ENCODE data around the gene FSTL3.

Gene FSTL3

GRCh38 chr19:638906-639252 lies 37.3 kb upstream of the FSTL3 start:
- Histone ChIP-seq H3K4me3 (ENCODE audit: extremely low read depth, insufficient read depth, low read length, poor library complexity, severe bottlenecking) (peak overlapping the region; percentile 37), H3K9me3 (ENCODE audit: control insufficient read depth, low read length) (no peaks in the 10 kb centered on the region), H3K27ac (ENCODE audit: low read depth, low read length, severe bottlenecking) (no peak overlapping the region), H3K36me3 (ENCODE audit: control insufficient read depth, insufficient read depth, low read length) (no peaks in the 10 kb centered on the region), H3K4me1 (ENCODE audit: control insufficient read depth, insufficient read depth, low read length, poor library complexity, severe bottlenecking) (peaks cover 3% of the 10 kb centered on the region)
- 72 to 76% methylated on average over 13 to 15 of the region's 17 CpGs for WGBS, 2 experiments (ENCODE audit: insufficient coverage in 2 of 2)

GRCh38 chr19:639253-640160 lies 36.7 kb upstream of the FSTL3 start, which contains the start of gene FGF22:
Gene FGF22 (plus strand): TSS chr19:639879. CDS start chr19:639926, 47 bp downstream.
- Histone ChIP-seq H3K27ac (ENCODE audit: low read depth, low read length, severe bottlenecking) (no peak within 1 kb of the TSS), H3K4me1 (ENCODE audit: control insufficient read depth, insufficient read depth, low read length, poor library complexity, severe bottlenecking) (no peaks in the 10 kb centered on the region), H3K4me3 (ENCODE audit: extremely low read depth, insufficient read depth, low read length, poor library complexity, severe bottlenecking) (peak within 1 kb of the TSS; percentile 37), H3K36me3 (ENCODE audit: control insufficient read depth, insufficient read depth, low read length) (peaks cover 5% of the 10 kb centered on the region), H3K9me3 (ENCODE audit: control insufficient read depth, low read length) (no peaks in the 10 kb centered on the region)
- 8 to 9% methylated on average over 67 to 82 of the region's 109 CpGs for WGBS, 2 experiments (ENCODE audit: insufficient coverage in 2 of 2)

- Histone ChIP-seq H3K27ac (ENCODE audit: low read depth, low read length, severe bottlenecking) (no peak overlapping the region), H3K9me3 (ENCODE audit: control insufficient read depth, low read length) (no peaks in the 10 kb centered on the region), H3K4me1 (ENCODE audit: control insufficient read depth, insufficient read depth, low read length, poor library complexity, severe bottlenecking) (no peaks in the 10 kb centered on the region), H3K36me3 (ENCODE audit: control insufficient read depth, insufficient read depth, low read length) (peaks cover 5% of the 10 kb centered on the region), H3K4me3 (ENCODE audit: extremely low read depth, insufficient read depth, low read length, poor library complexity, severe bottlenecking) (peak overlapping the region; percentile 24)
- 54 to 57% methylated on average over 22 to 23 of the region's 25 CpGs for WGBS, 2 experiments (ENCODE audit: insufficient coverage in 2 of 2)
Observed at GRCh38 chr19:640161-640558, 36.0 kb upstream of the FSTL3 start.

- Histone ChIP-seq H3K36me3 (ENCODE audit: control insufficient read depth, insufficient read depth, low read length) (peaks cover 8% of the 10 kb centered on the region), H3K4me1 (ENCODE audit: control insufficient read depth, insufficient read depth, low read length, poor library complexity, severe bottlenecking) (no peaks in the 10 kb centered on the region), H3K27ac (ENCODE audit: low read depth, low read length, severe bottlenecking) (no peak overlapping the region), H3K4me3 (ENCODE audit: extremely low read depth, insufficient read depth, low read length, poor library complexity, severe bottlenecking) (no peak overlapping the region), H3K9me3 (ENCODE audit: control insufficient read depth, low read length) (no peaks in the 10 kb centered on the region)
- WGBS, 2 experiments (ENCODE audit: insufficient coverage in 2 of 2): 94 to 95% methylated on average over 24 to 27 of the region's 31 CpGs
Observed at GRCh38 chr19:640606-641189, 35.5 kb upstream of the FSTL3 start.

- Histone ChIP-seq H3K4me3 (ENCODE audit: extremely low read depth, insufficient read depth, low read length, poor library complexity, severe bottlenecking) (no peak overlapping the region), H3K4me1 (ENCODE audit: control insufficient read depth, insufficient read depth, low read length, poor library complexity, severe bottlenecking) (no peaks in the 10 kb centered on the region), H3K9me3 (ENCODE audit: control insufficient read depth, low read length) (no peaks in the 10 kb centered on the region), H3K36me3 (ENCODE audit: control insufficient read depth, insufficient read depth, low read length) (peaks cover 18% of the 10 kb centered on the region), H3K27ac (ENCODE audit: low read depth, low read length, severe bottlenecking) (no peak overlapping the region)
- WGBS, 2 experiments (ENCODE audit: insufficient coverage in 2 of 2): 94 to 95% methylated on average over 15 to 17 of the region's 17 CpGs
Observed at GRCh38 chr19:641702-642101, 34.5 kb upstream of the FSTL3 start.

GRCh38 chr19:642767-643727 lies 33.1 kb upstream of the FSTL3 start:
- Histone ChIP-seq H3K4me3 (ENCODE audit: extremely low read depth, insufficient read depth, low read length, poor library complexity, severe bottlenecking) (no peak overlapping the region), H3K27ac (ENCODE audit: low read depth, low read length, severe bottlenecking) (no peak overlapping the region), H3K4me1 (ENCODE audit: control insufficient read depth, insufficient read depth, low read length, poor library complexity, severe bottlenecking) (no peaks in the 10 kb centered on the region), H3K36me3 (ENCODE audit: control insufficient read depth, insufficient read depth, low read length) (peaks cover 31% of the 10 kb centered on the region), H3K9me3 (ENCODE audit: control insufficient read depth, low read length) (no peaks in the 10 kb centered on the region)
- WGBS, 2 experiments (ENCODE audit: insufficient coverage in 2 of 2): 93 to 94% methylated on average over 51 to 60 of the region's 70 CpGs

- H3K4me1 ChIP-seq (ENCODE audit: control insufficient read depth, insufficient read depth, low read length, poor library complexity, severe bottlenecking): no peaks in the 10 kb centered on the region
- H3K36me3 ChIP-seq (ENCODE audit: control insufficient read depth, insufficient read depth, low read length): peaks cover 36% of the 10 kb centered on the region
- 94% methylated on average over 22 to 24 of the region's 24 CpGs for WGBS, 2 experiments (ENCODE audit: insufficient coverage in 2 of 2)
- no peaks in the 10 kb centered on the region for H3K9me3 ChIP-seq (ENCODE audit: control insufficient read depth, low read length)
- no peak overlapping the region for H3K27ac ChIP-seq (ENCODE audit: low read depth, low read length, severe bottlenecking)
- H3K4me3 ChIP-seq (ENCODE audit: extremely low read depth, insufficient read depth, low read length, poor library complexity, severe bottlenecking): no peak overlapping the region
Observed at GRCh38 chr19:643736-644135, 32.5 kb upstream of the FSTL3 start.

GRCh38 chr19:644363-644762 lies 31.8 kb upstream of the FSTL3 start:
- WGBS, 2 experiments (ENCODE audit: insufficient coverage in 2 of 2): 89 to 90% methylated on average over 21 to 27 of the region's 28 CpGs
- Histone ChIP-seq H3K27ac (ENCODE audit: low read depth, low read length, severe bottlenecking) (no peak overlapping the region), H3K4me3 (ENCODE audit: extremely low read depth, insufficient read depth, low read length, poor library complexity, severe bottlenecking) (no peak overlapping the region), H3K36me3 (ENCODE audit: control insufficient read depth, insufficient read depth, low read length) (peaks cover 43% of the 10 kb centered on the region), H3K4me1 (ENCODE audit: control insufficient read depth, insufficient read depth, low read length, poor library complexity, severe bottlenecking) (no peaks in the 10 kb centered on the region), H3K9me3 (ENCODE audit: control insufficient read depth, low read length) (no peaks in the 10 kb centered on the region)

- H3K27ac ChIP-seq (ENCODE audit: low read depth, low read length, severe bottlenecking): no peak overlapping the region
- peaks cover 46% of the 10 kb centered on the region for H3K36me3 ChIP-seq (ENCODE audit: control insufficient read depth, insufficient read depth, low read length)
- 92 to 97% methylated on average over 7 to 13 of the region's 14 CpGs for WGBS, 2 experiments (ENCODE audit: insufficient coverage in 2 of 2)
- H3K9me3 ChIP-seq (ENCODE audit: control insufficient read depth, low read length): no peaks in the 10 kb centered on the region
- H3K4me3 ChIP-seq (ENCODE audit: extremely low read depth, insufficient read depth, low read length, poor library complexity, severe bottlenecking): no peak overlapping the region
- no peaks in the 10 kb centered on the region for H3K4me1 ChIP-seq (ENCODE audit: control insufficient read depth, insufficient read depth, low read length, poor library complexity, severe bottlenecking)
Observed at GRCh38 chr19:644789-645188, 31.4 kb upstream of the FSTL3 start.

- Histone ChIP-seq H3K4me3 (ENCODE audit: extremely low read depth, insufficient read depth, low read length, poor library complexity, severe bottlenecking) (no peak overlapping the region), H3K4me1 (ENCODE audit: control insufficient read depth, insufficient read depth, low read length, poor library complexity, severe bottlenecking) (no peaks in the 10 kb centered on the region), H3K36me3 (ENCODE audit: control insufficient read depth, insufficient read depth, low read length) (peaks cover 53% of the 10 kb centered on the region), H3K9me3 (ENCODE audit: control insufficient read depth, low read length) (no peaks in the 10 kb centered on the region), H3K27ac (ENCODE audit: low read depth, low read length, severe bottlenecking) (no peak overlapping the region)
- WGBS, 2 experiments (ENCODE audit: insufficient coverage in 2 of 2): 95 to 96% methylated on average over 53 to 54 of the region's 62 CpGs
Observed at GRCh38 chr19:645912-646778, 30.0 kb upstream of the FSTL3 start.
